NCI-H1694 treated with DMSO at 0.1 percent for 48 hours (cell line): ENCODE measurements around the gene ITIH4.
A peak's percentile ranks its signal among the peaks of the same experiment; 100 is the strongest.

ENCODE experiments used
- DNase-seq: peaks from one replicate; lab custom pipeline; 2025; lab: John Stamatoyannopoulos, UW

Gene ITIH4

DNA sequence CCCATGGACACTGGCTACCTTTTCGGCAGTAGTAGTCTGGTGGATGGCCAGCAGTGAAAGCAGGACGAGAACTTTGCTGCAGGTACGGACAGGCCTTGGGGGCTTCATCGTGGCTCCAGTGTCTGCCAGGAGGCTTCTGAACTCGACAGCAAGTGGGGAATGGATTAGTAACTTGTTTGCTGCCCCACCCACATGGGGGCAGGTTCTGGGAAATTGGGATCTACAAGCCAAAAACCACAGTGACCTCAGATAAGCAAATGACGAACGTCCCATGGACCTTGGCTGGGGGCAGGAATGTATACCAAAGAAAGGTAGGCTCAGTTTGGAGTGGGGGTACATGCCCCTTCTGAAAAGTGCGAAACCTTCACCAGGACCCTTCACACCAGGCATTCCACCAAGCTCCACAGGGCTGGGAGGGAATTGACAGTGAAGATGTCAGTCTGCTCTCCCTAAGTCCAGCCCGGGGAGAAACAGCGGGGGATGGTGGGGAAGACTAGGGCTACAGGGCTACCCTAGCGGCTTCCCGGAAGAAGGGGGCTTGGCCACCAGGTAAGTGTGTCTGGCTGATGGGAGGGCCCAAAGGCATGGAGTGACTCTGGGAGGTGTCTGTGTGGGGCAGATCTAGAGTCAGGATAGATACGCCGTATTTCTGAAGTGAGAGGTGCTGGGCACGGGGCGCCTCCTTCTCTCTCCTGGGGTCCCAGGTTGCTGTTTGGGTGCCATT, at the start of gene ITIH4:
TSS of gene ITIH4 (minus strand) at position 138 of the 724 bp plus-strand sequence. CDS start at position 108, 30 bp downstream.
- no peak for DNase-seq

DNA sequence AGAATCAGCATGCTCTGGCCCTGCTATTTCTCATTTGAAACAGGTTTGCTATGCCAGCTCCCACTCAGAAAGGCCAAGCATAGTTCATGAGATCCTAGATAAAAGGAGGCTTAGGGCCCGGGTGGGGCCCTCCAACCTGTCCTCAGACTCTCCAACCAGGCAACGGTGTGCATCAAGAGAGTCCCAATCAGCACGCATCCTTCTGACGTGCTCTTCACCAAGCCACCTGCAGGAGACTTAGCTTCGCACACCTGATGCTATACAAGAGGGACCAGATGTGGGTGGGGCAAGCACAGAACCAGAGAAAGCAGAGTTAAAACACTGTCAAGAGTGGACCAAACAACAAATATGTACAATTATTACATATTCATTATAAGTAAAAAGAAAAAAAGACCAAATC, 49.6 kb upstream of the ITIH4 start:
- no peak for DNase-seq

DNA sequence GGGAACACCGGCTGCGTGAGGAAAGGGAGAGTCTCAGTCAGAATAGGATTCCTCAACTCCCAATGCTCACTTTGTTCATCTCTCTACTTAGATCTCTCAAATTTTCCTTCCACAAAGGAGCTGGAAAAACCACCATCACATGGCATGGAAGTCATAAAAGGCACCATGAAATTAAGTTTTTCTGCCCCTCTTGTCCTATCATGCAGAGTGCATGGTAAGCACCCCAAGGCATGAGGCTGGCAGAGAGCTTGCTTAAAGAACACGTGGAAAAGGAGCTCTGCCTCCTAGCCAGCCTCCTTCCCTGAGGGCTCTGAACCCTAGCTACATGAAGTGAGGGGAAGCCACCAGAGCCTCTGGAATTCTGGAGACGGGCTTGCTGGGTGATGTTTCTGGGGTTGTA, 49.1 kb upstream of the ITIH4 start:
- DNase-seq = no peak

DNA sequence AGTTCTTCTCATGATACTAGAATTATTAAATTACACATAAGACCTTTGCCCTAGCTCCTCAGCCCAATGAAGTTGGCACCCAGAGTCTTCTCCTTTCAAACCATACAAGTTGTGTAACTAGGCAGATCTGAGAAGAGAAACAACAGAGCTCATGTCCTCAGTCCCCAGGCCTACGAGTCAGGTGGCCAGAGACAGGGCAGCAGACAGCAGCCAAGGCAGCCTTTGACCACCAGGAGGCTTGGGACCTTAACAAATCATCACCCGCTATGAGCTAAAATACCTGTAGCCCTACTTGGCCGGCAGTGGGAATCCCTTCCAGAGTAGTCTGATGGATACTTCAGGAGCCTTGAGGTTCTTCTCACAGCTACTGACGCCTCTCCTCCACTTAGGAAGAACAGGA, 48.6 kb upstream of the ITIH4 start:
- DNase-seq = no peak

GRCh38 chr3:52877085-52877484, 46.6 kb upstream of the ITIH4 start:
- no peak for DNase-seq

DNA sequence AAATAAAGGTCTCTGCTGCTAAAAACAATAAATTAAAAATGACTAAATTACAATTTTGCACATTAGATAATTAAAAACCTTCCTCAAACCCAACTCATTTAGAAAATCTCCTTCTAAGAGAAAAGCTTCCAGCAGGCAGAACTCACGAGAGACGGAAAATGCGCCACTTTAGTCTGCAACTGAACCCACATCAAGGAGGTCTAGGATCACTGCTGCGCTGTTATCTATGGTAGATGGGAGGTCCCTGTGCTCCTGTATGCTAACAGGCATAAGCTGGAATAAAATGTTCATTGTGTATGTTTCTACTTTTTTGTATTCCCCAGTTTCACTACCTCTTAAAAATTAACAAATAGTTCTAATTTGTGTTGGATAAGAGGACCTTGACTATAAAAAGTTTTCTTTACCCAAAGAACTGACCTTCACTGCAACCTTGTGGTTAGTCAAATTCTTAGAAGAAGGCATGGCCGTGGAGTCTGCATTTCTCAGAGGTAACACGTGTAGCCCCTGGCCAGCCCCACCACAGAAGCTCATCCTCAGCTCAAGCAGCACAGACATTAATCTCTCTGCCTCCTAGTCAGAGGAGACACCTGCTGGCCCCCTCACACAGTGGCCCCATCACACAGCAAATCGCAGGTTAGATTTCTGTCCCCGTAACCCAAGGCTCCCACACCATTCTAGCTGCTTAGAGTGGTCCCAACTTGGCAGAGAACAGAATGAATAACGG, 44.6 kb upstream of the ITIH4 start:
- no peak for DNase-seq

GRCh38 chr3:52874160-52874701, 43.8 kb upstream of the ITIH4 start:
- DNase-seq = no peak

- DNase-seq = no peak
Measured at GRCh38 chr3:52873433-52874159, 43.1 kb upstream of the ITIH4 start.

- no peak for DNase-seq
Measured at GRCh38 chr3:52872245-52872644, 41.8 kb upstream of the ITIH4 start.

DNA sequence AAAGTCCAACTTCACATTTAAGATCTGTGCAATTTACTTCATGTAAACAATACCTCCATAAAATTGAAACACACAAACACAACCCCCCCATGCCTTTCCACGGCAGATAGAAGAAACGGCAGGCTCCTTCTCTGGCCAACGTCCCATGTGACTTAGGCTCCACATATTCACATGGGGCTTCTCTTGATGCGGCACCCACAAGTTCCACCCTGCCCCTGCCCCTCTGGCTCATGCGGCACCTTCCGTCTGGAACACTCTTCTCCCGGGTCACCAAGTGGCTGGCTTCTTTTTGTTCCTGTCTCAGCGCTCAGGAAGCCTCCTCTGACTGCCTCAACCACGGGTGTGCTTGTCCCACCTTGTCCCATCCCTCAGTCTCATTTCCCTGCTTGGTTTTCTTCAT, 41.3 kb upstream of the ITIH4 start:
- DNase-seq = no peak

DNA sequence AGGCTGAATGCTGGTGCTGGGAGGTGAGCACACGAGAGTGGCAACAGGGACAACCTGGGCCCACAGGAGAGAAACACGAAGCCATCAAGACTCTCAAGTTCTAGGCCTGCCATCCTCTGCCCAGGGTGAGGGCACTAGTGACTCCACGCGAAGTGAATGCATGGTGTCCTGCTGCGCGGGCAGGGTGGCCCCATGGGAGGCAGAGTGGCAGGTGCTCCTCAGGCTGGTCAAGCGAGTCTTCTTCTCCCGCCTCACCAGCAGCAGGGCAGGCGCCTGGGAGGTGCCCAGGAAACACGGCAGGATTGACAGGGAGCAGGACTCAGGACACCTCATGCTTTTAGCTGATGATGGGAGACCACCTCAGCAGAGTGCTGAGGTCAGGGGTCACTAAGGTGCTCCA, 40.0 kb upstream of the ITIH4 start:
- no peak for DNase-seq

DNA sequence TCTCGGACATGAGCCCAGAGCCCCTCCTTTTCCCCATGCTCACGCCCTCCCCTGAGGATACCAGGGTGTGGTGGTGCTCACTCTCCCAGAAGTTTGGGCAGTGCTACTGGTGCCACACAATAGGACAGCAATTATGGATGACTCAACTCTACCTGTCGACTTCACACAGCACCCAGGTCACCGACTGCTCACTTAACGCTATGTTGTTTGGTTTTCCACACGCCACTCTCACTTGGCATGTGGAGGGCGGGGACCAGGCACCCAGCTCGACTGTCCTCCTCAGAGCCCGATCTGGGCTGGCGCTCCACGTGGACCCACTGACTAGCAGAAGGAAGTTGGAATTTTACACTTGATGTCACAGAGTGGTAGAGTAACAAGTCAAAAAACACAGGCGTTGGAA, 36.0 kb upstream of the ITIH4 start:
- DNase-seq = no peak

DNA sequence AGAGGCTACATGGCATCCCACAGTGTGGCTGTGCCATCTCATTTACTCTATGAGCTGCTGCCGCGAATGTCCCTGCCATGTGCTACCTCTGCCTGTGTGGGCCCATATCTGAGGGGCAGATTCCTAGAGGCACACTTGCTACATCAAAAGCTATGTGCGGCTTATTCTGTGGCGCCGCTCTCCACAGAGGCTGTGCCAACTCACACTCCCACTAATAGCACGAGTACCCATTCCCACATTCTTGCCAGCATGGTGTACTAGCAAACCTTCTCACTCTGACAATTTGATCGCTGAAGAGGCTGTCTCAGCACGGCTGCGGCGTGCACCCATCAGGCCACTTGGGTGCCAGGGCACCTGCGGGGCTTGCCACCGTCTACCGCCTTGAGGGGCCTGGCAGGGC, 35.5 kb upstream of the ITIH4 start:
- DNase-seq = no peak

- no peak for DNase-seq
Measured at GRCh38 chr3:52860424-52860768, 29.9 kb upstream of the ITIH4 start.

GRCh38 chr3:52859686-52860423, 29.4 kb upstream of the ITIH4 start:
- DNase-seq = no peak

GRCh38 chr3:52857864-52858263, 27.4 kb upstream of the ITIH4 start:
- no peak for DNase-seq

DNA sequence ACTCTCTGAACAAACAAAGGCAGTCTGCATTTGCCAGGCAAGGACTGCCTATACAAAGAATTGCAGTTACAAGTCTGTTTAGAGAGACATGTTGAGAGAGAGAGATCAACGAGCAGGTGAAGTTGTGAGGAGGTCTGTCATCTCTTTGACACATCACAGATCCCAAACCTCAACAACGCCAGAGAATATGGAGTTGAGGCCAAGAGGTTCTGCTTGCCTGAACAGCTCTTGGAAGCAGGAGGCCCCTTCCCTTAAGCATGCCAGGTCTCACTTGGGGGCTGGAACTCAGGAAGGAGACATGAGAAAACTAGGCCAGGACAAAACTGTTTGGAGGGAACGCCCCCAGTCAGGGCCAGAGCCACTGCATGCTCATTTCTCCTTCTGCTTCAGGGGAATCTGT, 26.7 kb upstream of the ITIH4 start:
- DNase-seq = no peak

DNA sequence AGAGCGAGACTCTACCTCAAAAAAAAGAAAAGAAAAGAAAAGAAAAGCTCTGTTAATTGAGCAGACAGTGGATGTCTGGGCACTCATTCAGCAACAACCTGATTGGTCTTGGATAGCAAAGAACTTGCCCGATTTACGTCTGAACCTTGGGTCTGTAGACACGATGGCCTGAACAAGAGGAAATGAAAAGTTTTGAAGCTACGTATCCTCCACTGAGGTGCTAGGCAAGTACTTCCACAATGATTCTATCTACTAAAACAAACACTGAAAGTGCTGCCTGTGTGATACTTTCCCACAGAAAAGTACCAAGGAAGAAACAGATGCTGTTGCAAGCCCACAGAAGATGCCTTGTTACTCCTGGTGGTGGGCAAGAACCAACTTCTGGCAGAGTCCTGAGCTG, 26.2 kb upstream of the ITIH4 start:
- no peak for DNase-seq

DNA sequence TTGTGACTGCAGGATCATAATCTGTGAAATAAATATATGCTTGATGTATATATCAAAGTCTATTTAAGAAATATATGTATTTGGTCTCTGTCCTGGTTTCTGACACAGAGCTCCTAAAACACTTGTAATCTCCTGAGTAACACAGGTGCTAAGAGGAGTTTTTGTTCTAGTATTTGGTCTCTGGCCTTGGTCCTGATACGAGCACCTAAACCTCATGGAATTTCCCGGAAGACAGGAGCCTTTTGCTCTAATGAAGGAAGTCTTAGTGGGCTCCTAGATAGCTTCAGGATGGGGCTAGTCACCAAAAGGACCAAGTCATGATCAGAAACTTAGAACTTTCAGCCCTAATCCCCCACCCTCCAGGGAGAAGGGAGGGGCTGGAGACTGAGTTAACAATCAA, 23.5 kb upstream of the ITIH4 start:
- DNase-seq = no peak

- no peak for DNase-seq
Measured at GRCh38 chr3:52852419-52852818, 21.9 kb upstream of the ITIH4 start.

DNA sequence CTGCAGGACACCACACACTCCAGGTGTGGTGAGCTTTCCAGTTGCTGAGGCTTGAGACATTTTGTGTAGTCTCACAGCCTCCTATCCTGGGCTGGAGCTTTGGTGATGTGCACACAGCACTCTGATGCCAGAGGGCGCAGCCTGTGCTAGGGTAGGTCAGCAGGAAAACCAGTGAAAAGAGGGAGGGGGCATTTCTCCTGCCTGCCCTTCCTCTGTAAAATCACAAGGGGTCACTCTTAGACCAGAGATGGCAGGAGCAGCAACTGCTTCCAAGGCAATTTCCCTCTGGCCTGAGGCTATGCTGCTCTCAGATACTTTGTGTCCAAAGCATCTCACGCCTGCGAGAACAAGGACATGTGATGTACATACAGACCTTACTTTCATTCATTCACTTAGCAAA, 20.9 kb upstream of the ITIH4 start:
- peak; percentile 35 for DNase-seq

DNA sequence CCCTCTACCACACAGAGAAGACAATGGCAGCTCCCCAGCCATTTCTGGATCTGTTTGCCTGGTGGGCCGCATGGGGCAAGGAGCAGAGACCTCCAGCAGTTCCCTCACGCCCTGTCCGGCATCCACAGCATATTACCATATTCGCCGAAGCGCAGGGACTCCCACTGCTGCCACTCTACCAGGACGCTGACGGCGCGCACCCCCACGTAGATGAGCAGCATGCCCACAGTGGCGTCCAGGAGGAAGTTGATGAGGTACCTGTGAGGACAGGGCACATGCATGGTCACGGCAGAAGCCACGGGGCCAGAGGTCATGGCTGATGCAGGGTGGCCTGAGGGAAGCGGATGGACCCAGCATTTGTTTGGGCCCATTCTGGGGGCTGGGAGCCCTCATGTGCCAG, 19.2 kb upstream of the ITIH4 start:
- no peak for DNase-seq
